Measurements from ENCODE around the gene COL23A1. TPM values are rescaled to one million over a fixed set of nuclear protein-coding genes. Genes with fewer than 3 reads are reported as not detected.

Gene COL23A1
- total and polyA plus RNA-seq, 2 of the 8 experiments (the other 6 are each of a cell fraction or from before 2014, with no cell fraction given), result 3.1 to 4.7 TPM

DNA sequence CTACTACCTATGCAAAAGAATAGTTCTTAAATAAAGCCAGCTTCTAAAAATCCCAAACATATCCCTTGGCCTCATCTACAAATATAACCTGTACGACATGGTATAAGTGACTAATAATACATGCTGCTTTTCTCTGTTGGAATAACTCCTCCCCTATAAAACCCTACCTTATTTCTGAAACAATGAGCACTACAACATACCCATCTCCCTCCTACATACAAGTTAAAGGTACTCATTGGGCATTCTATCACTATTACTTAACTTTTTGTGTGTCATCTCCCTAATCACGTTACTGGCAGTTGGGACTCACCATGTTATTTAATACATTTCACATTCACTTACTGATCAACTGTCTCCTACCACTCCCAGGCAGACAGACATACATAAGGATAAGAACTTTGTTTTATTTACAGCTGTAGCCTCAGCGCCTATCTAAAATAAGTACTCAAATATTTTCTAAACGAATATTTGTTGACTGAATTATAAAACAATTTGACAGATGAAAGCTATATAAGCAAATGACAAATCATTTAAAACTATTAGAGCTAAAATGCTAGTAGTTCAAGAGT is 32.6 kb upstream of the COL23A1 start (continued):
- TF ChIP-seq CEBPB (IDR thresholded peaks at IDR 0.05; ENCODE audit: low read depth, low read length) (no peak), MAX (IDR thresholded peaks at IDR 0.05) (no peak), SIX5 (IDR thresholded peaks at IDR 0.05; ENCODE audit: low read depth, low read length) (no peak), BACH1 (IDR thresholded peaks at IDR 0.05; ENCODE audit: low read length) (no peak)

Measured in H1 (cell line).